Activated CD4-positive, alpha-beta memory T cell treated with anti-CD3 and anti-CD28 coated beads, Interleukin-2, amount 10 ng/mL, durations not matched to agents 7 days and 5 days (primary cell): ENCODE measurements around the gene TNFRSF13B. TPM values are rescaled to one million over a fixed set of nuclear protein-coding genes. Genes with fewer than 3 reads are reported as not detected.

Experiments used
- CTCF ChIA-PET: fragments of 350-600 bp; sonication (Branson Sonifier 250); formaldehyde crosslinking; loops from one replicate; lab custom pipeline; 2021; ENCODE audit warnings: antibody characterized with exemption, inconsistent platforms; lab: Charles Lee
- POLR2A ChIA-PET: fragments of 350-600 bp; sonication (Branson Sonifier 250); formaldehyde crosslinking; loops from one replicate; lab custom pipeline; 2021; ENCODE audit warnings: antibody characterized with exemption; lab: Charles Lee
- DNase-seq: peaks from one replicate; pipeline ENCODE4 v3.0.0-alpha.2; 2020
- H3K27ac Mint-ChIP-seq: one replicate; pipeline ENCODE4 v1.8.0; 2021; ENCODE audit warnings: mild to moderate bottlenecking, mixed read lengths
- H3K27me3 Mint-ChIP-seq: one replicate; pipeline ENCODE4 v1.8.0; 2021; ENCODE audit warnings: mixed read lengths
- H3K36me3 Mint-ChIP-seq: one replicate; pipeline ENCODE4 v1.8.0; 2021; ENCODE audit warnings: low read depth, mixed read lengths
- H3K4me1 Mint-ChIP-seq: one replicate; pipeline ENCODE4 v1.8.0; 2021; ENCODE audit warnings: mixed read lengths
- H3K4me3 Mint-ChIP-seq: one replicate; pipeline ENCODE4 v1.8.0; 2021; ENCODE audit warnings: mild to moderate bottlenecking, mixed read lengths
- H3K9me3 Mint-ChIP-seq: one replicate; pipeline ENCODE4 v1.8.0; 2021; ENCODE audit warnings: mixed read lengths
- total RNA-seq, 2 experiments: library from RNA; stranded (reverse); gene quantifications; one replicate each; pipeline ENCODE4 v1.2.3, GENCODE V29; 2021

The TNFRSF13B gene
- total RNA-seq, 2 experiments from 2014 or later, result not detected

DNA sequence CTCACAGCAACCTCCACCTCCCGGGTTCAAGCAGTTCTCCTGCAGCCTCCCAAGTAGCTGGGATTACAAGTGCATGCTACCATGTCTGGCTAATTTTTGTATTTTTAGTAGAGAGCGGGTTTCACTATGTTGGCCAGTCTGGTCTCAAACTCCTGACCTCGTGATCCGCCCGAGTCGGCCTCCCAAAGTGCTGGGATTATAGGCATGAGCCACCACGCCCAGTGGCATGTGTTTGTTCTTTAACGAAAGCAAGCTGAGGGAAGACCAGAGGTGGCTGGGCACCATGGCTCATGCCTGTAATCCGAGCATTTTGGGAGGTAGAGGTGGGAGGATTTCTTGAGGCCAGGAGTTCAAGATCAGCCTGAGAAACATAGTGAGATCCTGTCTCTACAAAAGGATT lies 18.1 kb downstream of the TNFRSF13B start:
- peak; percentile 9 for DNase-seq
- no peak overlapping the region for H3K4me3 Mint-ChIP-seq
- peaks cover 9% of the 10 kb centered on the region for H3K9me3 Mint-ChIP-seq
- ChIA-PET CTCF (no interaction called here), POLR2A (no interaction called here)
- H3K4me1 Mint-ChIP-seq, result peaks cover 3% of the 10 kb centered on the region
- H3K36me3 Mint-ChIP-seq, result no peaks in the 10 kb centered on the region
- no peak overlapping the region for H3K27ac Mint-ChIP-seq
- peaks cover 40% of the 10 kb centered on the region for H3K27me3 Mint-ChIP-seq

DNA sequence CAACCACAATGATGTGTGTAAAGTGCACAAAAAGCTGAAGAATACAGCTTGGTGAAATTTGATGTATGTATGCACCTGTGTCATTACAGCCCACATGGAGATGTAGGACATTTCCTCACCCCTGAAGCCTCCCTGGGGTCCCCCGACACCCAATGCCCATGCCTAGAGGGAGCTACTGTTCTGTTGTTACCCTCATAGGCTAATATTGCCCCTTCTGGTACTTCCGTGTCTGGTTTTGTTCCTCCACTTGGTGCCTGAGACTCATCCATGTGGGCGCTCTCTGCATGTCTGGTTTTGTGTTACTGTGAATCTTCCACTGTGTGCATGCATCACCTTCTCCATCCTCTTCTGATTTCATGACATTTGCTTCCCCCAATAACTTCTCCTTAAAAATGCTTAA lies 18.6 kb downstream of the TNFRSF13B start:
- Mint-ChIP-seq H3K4me1 (peaks cover 3% of the 10 kb centered on the region), H3K27me3 (peaks cover 39% of the 10 kb centered on the region), H3K27ac (no peak overlapping the region), H3K36me3 (no peaks in the 10 kb centered on the region), H3K9me3 (peaks cover 14% of the 10 kb centered on the region), H3K4me3 (no peak overlapping the region)
- DNase-seq, result peak; percentile 9
- POLR2A ChIA-PET, result no interaction called here
- CTCF ChIA-PET, result no interaction called here

DNA sequence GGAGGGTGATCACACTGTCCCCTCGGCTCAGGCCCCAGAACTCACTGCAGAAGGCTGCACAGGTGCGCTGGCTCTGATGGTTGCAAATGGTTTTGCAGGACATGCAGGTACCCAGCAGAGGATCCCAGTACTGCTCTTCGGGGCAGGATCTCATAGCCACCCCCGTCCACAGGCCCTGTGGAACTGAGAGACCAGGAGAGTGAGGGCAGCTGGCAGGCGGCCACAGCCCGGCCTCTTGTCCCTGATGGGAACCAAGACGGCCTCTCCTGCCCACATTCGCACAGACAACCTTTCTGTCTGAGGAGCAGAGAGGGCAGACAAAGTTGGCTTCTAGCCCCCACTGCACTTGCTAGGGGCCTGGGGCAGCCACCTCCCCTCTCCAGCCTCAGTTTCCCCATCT lies 19.5 kb downstream of the TNFRSF13B start:
- Mint-ChIP-seq H3K9me3 (peaks cover 20% of the 10 kb centered on the region), H3K36me3 (no peaks in the 10 kb centered on the region), H3K4me3 (no peak overlapping the region), H3K27me3 (peaks cover 37% of the 10 kb centered on the region), H3K27ac (no peak overlapping the region), H3K4me1 (peaks cover 3% of the 10 kb centered on the region)
- ChIA-PET CTCF (no interaction called here), POLR2A (no interaction called here)
- peak; percentile 12 for DNase-seq

DNA sequence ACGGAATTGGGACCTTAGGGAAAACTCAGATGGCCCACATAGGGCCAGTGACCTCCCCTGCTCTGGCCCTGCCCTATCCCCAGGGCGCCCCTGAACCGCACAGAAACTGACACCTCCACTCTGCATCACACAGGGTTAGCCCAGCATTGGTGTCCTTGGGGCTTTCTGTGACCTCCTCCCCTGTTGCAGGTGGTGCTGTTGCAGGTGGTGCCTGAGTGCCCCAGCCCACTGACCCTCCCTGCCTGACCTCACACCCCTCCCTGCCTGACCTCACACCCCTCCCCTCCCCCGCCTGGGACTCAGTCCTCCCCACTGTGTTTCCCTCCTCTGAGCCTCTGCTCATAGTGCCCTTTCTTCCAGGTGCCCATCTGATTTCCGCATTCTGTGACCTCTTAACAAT lies 21.4 kb downstream of the TNFRSF13B start:
- H3K4me1 Mint-ChIP-seq, result peaks cover 3% of the 10 kb centered on the region
- no peak overlapping the region for H3K27ac Mint-ChIP-seq
- CTCF ChIA-PET, result no interaction called here
- peaks cover 20% of the 10 kb centered on the region for H3K9me3 Mint-ChIP-seq
- no peaks in the 10 kb centered on the region for H3K36me3 Mint-ChIP-seq
- peaks cover 34% of the 10 kb centered on the region for H3K27me3 Mint-ChIP-seq
- no peak overlapping the region for H3K4me3 Mint-ChIP-seq
- POLR2A ChIA-PET, result no interaction called here
- peak; percentile 5 for DNase-seq

DNA sequence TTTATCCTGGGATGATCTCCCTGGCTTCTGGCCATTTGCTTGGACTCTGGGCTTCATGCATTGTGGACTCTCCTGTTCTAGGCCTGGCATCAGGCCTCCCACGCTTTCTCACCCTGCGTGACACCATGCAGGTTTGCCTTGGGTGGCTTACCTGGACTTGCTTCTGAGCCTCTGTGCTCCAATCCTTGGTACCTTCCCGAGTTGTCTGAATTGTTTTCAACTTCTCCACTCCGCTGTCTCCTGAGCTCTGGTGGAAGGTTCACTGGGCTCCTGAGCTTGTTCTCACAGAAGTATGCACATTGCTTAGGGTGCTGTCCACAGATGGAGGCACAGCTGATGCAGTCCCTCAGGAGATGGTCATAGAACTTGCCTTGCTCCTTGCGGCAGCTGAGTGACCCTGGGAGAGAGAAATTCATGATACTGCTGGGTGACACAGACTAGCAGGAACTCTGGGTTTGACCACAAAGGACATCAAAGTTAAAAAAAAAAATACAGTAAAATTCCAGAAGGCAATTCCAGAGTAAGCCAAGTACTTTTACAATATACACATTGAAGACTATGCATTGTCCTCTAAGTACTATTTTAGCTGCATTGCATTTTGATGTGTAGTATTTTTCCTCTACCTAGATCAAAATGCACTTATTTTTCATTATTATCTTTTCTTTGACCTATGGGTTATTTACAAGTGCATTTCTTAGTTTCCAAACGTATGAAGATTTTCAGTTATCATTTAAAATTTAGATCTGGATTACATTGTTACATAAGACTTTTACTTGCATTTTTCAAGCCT lies 23.1 kb downstream of the TNFRSF13B start:
- Mint-ChIP-seq H3K27me3 (peaks cover 30% of the 10 kb centered on the region), H3K36me3 (no peaks in the 10 kb centered on the region), H3K27ac (no peak overlapping the region), H3K4me3 (no peak overlapping the region), H3K9me3 (peaks cover 20% of the 10 kb centered on the region), H3K4me1 (no peaks in the 10 kb centered on the region)
- POLR2A ChIA-PET, result no interaction called here
- peak; percentile 4 for DNase-seq
- CTCF ChIA-PET, result interaction anchor here (0.6 kb wide), 1 partner anchor 72 kb away, joined by 3 read pairs; no protein-coding TSS in a partner anchor

DNA sequence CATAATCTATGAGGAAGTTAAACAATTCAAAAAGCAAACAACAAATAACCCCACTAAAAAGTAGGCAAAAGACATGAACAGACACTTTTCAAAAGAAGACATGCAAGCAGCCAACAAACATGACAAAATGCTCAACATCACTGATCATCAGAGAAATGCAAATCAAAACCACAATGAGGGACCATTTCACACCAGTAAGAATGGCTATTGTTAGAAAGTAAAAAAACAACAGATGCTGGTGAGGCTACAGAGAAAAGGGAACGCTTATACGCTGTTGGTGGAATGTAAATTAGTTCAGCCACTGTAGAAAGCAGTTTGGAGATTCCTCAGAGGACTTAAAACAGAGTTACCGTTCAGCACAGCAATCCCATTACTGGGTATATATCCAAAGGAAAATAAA lies 24.4 kb downstream of the TNFRSF13B start:
- H3K27ac Mint-ChIP-seq, result no peak overlapping the region
- no peaks in the 10 kb centered on the region for H3K4me1 Mint-ChIP-seq
- no peak overlapping the region for H3K4me3 Mint-ChIP-seq
- DNase-seq, result no peak
- CTCF ChIA-PET, result no interaction called here
- no peaks in the 10 kb centered on the region for H3K36me3 Mint-ChIP-seq
- H3K9me3 Mint-ChIP-seq, result peaks cover 20% of the 10 kb centered on the region
- POLR2A ChIA-PET, result no interaction called here
- H3K27me3 Mint-ChIP-seq, result peaks cover 22% of the 10 kb centered on the region

DNA sequence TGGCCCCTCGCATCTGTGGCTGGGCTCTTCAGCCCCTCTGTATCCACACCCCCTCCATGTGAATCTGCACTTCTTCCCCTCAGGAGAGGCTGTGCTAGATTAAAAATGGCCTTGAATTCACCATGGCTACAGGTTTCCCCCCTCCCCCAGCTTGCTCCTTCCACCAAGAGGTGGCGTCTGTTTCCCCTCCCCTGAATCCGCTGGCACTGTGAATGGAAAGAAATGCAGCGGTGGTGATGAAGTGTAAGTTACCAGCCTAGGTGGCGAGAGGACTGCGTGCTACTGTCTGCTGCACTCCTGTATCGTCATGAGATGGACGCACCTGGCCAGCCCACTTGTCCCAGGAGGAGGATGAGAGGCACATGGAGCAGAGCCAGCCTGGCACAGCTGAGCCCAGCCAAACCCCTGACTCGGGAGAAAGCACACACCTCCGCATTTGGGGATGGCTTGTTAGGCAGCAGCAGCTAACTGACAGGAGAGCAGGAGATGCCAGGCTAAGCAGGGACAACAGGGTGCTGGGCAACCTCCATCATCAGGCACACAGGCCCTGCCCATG lies 26.2 kb downstream of the TNFRSF13B start:
- H3K27ac Mint-ChIP-seq, result no peak overlapping the region
- DNase-seq, result peak; percentile 10
- H3K4me3 Mint-ChIP-seq, result no peak overlapping the region
- no peaks in the 10 kb centered on the region for H3K4me1 Mint-ChIP-seq
- peaks cover 19% of the 10 kb centered on the region for H3K9me3 Mint-ChIP-seq
- ChIA-PET POLR2A (no interaction called here), CTCF (interaction anchor here (0.9 kb wide), 1 partner anchor 23 kb away, joined by 3 read pairs; no protein-coding TSS in a partner anchor)
- H3K36me3 Mint-ChIP-seq, result no peaks in the 10 kb centered on the region
- H3K27me3 Mint-ChIP-seq, result peaks cover 18% of the 10 kb centered on the region

DNA sequence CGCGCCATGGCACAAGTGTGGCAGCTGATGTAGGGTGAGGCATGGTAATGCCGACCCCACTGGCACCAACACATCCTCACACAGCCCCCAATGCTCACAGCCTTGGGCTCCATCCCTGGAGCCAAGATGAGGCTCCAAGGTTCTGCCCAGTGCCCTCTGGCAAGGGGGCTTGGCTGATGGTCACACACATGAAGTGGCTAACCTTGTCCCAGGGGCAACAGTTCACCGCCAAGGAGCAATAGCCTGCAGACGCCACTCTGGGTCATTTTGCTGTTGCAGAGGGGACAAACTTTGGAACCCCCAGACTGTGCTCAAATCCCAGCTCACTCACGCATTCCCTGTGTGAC lies 26.8 kb downstream of the TNFRSF13B start:
- CTCF ChIA-PET, result interaction anchor here (0.9 kb wide), 1 partner anchor 24 kb away, joined by 3 read pairs; no protein-coding TSS in a partner anchor
- peak; percentile 9 for DNase-seq
- no peak overlapping the region for H3K27ac Mint-ChIP-seq
- POLR2A ChIA-PET, result no interaction called here
- H3K27me3 Mint-ChIP-seq, result peaks cover 17% of the 10 kb centered on the region
- no peak overlapping the region for H3K4me3 Mint-ChIP-seq
- H3K9me3 Mint-ChIP-seq, result peaks cover 16% of the 10 kb centered on the region
- no peaks in the 10 kb centered on the region for H3K36me3 Mint-ChIP-seq
- H3K4me1 Mint-ChIP-seq, result no peaks in the 10 kb centered on the region

DNA sequence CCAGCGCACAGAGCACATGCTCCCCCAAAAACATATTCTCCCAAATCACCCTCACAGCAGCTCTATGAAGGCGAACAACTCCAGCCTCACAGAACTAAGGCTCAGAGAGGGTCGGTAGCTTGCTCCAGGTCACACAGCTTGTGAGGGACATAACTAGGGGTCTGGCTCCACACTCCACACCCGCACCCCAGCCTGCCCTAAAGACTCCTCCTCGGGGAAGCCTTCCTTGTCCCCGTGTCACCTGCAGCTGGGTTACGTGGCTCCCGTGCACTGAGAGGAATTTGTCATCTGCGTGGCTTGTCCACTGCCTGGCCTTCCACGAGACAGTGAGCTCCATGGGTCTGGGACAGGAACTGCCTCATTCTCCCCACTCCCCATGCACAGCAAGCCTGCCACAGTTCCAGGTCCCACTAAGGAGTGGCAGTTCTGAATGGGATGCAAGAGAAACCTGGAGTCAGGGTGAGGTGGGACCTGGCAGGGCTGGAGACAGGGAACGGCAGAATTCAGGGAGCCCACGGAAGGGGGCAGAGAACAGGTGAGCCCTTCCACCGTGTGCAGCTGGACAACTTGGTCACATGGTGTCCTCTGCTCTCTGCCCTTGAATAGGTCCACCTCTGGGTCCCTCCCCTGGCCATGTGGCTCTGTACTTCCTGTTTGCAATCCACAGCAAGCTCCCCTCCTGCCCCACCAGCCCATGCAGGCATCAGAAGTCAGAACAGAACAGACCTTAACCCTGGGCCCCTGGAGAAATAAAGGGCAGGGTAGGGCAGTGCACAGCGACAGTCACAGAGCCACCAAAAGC lies 27.4 kb downstream of the TNFRSF13B start:
- no peak overlapping the region for H3K4me3 Mint-ChIP-seq
- no peaks in the 10 kb centered on the region for H3K36me3 Mint-ChIP-seq
- no peak overlapping the region for H3K27ac Mint-ChIP-seq
- CTCF ChIA-PET, result no interaction called here
- DNase-seq, result peak; percentile 11
- POLR2A ChIA-PET, result no interaction called here
- H3K4me1 Mint-ChIP-seq, result no peaks in the 10 kb centered on the region
- H3K27me3 Mint-ChIP-seq, result peaks cover 17% of the 10 kb centered on the region
- H3K9me3 Mint-ChIP-seq, result peaks cover 15% of the 10 kb centered on the region

DNA sequence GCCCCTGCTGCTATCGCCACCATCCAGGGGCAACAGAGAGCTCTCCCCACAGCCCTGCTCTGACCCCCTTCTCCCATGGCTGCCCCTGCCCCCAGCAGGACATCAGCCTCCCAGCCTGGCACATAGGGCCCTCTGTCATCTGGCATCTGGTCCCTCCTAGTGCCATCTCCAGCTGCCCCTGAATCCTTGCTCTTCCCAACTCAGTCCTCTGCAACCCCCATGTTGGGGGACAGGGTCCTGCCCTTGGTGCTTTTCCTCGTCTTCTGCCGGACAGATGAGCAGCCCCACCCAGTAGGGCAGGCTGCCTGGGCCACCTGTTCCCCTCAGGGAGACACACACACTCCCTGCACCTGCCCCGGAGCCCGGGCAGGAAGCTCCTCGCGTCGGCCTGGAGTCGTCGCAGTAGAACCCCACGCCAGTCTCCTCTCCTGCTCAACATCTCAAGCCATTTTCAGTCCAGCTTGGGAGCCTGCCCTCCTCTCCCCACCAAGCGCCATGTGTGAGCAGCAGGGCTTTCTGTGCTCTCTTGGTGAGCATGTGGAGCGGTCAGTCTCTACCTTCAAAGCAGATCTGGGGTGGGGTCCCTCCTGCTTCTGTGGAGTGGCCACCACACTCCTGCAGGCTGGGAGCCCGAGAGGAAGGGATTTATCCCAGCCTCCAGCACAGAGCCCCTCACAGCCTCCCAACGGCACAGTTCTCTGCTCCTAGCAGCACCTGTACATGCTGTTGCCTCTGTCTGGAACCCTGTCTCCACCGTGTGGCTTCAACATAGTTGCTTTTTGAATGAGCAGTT lies 28.2 kb downstream of the TNFRSF13B start:
- Mint-ChIP-seq H3K4me3 (no peak overlapping the region), H3K9me3 (peaks cover 10% of the 10 kb centered on the region), H3K27me3 (peaks cover 16% of the 10 kb centered on the region), H3K27ac (no peak overlapping the region), H3K36me3 (no peaks in the 10 kb centered on the region), H3K4me1 (no peaks in the 10 kb centered on the region)
- peak; percentile 11 for DNase-seq
- CTCF ChIA-PET, result no interaction called here
- POLR2A ChIA-PET, result no interaction called here

DNA sequence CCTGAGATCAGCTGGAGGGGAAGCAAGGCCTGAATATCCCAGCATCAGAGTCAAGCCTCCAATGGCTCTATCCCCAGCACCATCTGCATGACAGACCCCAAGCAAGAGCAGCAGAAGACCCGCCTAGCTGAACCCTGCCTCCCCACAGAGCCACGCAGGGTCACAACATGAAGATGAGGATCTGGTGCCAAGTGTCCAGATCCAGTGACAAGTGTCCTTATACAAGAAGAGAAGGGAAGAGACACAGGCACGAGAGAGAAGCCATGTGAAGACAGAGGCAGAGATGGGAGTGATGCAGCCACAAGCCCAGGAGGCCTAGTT lies 28.9 kb downstream of the TNFRSF13B start:
- ChIA-PET POLR2A (interaction anchor here (0.6 kb wide), 1 partner anchor 151 kb away, joined by 3 read pairs; no protein-coding TSS in a partner anchor), CTCF (no interaction called here)
- Mint-ChIP-seq H3K27ac (no peak overlapping the region), H3K4me3 (no peak overlapping the region), H3K4me1 (no peaks in the 10 kb centered on the region), H3K9me3 (peaks cover 5% of the 10 kb centered on the region), H3K27me3 (peaks cover 16% of the 10 kb centered on the region), H3K36me3 (no peaks in the 10 kb centered on the region)
- peak; percentile 14 for DNase-seq

DNA sequence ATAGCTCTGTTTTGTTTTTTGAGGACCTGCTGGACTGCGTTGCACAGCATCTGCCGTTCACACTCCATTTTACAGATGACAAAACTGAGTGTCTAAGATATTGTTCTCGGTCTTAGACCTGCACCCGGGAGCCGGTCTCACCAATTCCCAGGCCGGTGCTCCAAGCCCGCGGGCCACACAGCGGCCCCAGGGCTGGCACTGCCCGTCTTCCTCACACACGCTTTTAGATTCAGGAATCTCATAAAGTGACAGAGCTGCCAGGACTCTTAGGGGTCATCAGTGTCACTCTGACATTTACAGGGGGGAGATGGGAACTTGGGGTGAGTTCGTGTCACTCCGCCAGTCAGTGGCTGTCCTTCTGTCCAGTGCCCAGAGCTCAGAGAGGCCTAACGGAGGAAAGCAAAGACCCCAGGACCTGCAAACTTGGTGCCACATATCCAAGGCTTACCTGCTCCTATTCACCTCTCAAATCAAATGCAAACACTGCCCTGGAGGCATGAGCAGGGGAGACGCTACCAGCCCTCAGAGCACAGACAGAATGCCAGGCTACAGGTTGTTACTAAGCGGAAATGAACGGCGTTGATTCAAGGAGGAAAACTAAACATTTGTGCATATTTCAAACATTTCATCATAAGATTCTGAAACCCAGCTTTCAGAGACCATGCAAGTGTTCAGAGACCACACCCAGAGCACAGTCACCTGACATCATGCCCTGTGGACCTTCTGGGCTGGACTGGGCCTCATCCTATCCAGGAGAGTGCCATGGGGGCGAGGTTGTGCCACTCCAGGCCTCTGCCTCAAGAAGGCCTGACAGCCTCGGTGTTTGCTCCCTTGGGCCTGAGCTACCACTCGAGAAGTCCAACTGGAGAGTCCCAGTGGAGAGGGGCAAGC lies 29.5 kb downstream of the TNFRSF13B start:
- Mint-ChIP-seq H3K9me3 (no peaks in the 10 kb centered on the region), H3K27ac (no peak overlapping the region), H3K4me1 (no peaks in the 10 kb centered on the region), H3K27me3 (peaks cover 16% of the 10 kb centered on the region), H3K4me3 (no peak overlapping the region), H3K36me3 (no peaks in the 10 kb centered on the region)
- no peak for DNase-seq
- ChIA-PET CTCF (no interaction called here), POLR2A (interaction anchor here (0.6 kb wide), 1 partner anchor 151 kb away, joined by 3 read pairs; no protein-coding TSS in a partner anchor)
